Activated naive CD8-positive, alpha-beta T cell treated with anti-CD3 and anti-CD28 coated beads, Interleukin-2, amount 50 U/mL, for 24 hours (primary cell): ENCODE data around the gene MKX.

Experiments
- ATAC-seq: fragments of 150-1000 bp; cut with Tn5 transposase; one replicate; pipeline ENCODE4 v1.10.0; 2021
- DNase-seq: peaks from one replicate; pipeline ENCODE4 v3.0.0; 2021
- H3K27ac Mint-ChIP-seq: one replicate; pipeline ENCODE4 v1.8.0; 2021; ENCODE audit warnings: mild to moderate bottlenecking, mixed read lengths
- H3K27me3 Mint-ChIP-seq: one replicate; pipeline ENCODE4 v1.8.0; 2021; ENCODE audit warnings: mixed read lengths
- H3K36me3 Mint-ChIP-seq: one replicate; pipeline ENCODE4 v1.8.0; 2021; ENCODE audit warnings: low read depth, mixed read lengths
- H3K4me1 Mint-ChIP-seq: one replicate; pipeline ENCODE4 v1.8.0; 2021; ENCODE audit warnings: mixed read lengths
- H3K4me3 Mint-ChIP-seq: one replicate; pipeline ENCODE4 v1.8.0; 2021; ENCODE audit warnings: mild to moderate bottlenecking, moderate library complexity, mixed read lengths
- H3K9me3 Mint-ChIP-seq: one replicate; pipeline ENCODE4 v1.8.0; 2021; ENCODE audit warnings: mixed read lengths

The MKX gene

GRCh38 chr10:27746397-27747095 is 927 bp upstream of the MKX start:
- peaks cover 59% of the 10 kb centered on the region for H3K27me3 Mint-ChIP-seq
- ATAC-seq (no peak), DNase-seq (no peak)
- H3K27ac Mint-ChIP-seq, result no peak overlapping the region
- H3K9me3 Mint-ChIP-seq, result no peaks in the 10 kb centered on the region
- H3K36me3 Mint-ChIP-seq, result no peaks in the 10 kb centered on the region
- H3K4me3 Mint-ChIP-seq, result peak overlapping the region; percentile 64
- peaks cover 35% of the 10 kb centered on the region for H3K4me1 Mint-ChIP-seq

- peak overlapping the region; percentile 73 for H3K4me3 Mint-ChIP-seq
- H3K36me3 Mint-ChIP-seq, result no peaks in the 10 kb centered on the region
- peak overlapping the region; percentile 39 for H3K27ac Mint-ChIP-seq
- H3K4me1 Mint-ChIP-seq, result peaks cover 41% of the 10 kb centered on the region
- DNase-seq (peak; percentile 27), ATAC-seq (no peak)
- H3K27me3 Mint-ChIP-seq, result peaks cover 63% of the 10 kb centered on the region
- H3K9me3 Mint-ChIP-seq, result no peaks in the 10 kb centered on the region
Observed at GRCh38 chr10:27744802-27745731, 552 bp downstream of the MKX start.

GRCh38 chr10:27743877-27744801 is 1.5 kb downstream of the MKX start:
- Mint-ChIP-seq H3K36me3 (no peaks in the 10 kb centered on the region), H3K4me1 (peaks cover 41% of the 10 kb centered on the region), H3K4me3 (peak overlapping the region; percentile 73), H3K27ac (peak overlapping the region; percentile 64), H3K27me3 (peaks cover 56% of the 10 kb centered on the region), H3K9me3 (no peaks in the 10 kb centered on the region)
- DNase-seq (peak; percentile 23), ATAC-seq (no peak)

DNA sequence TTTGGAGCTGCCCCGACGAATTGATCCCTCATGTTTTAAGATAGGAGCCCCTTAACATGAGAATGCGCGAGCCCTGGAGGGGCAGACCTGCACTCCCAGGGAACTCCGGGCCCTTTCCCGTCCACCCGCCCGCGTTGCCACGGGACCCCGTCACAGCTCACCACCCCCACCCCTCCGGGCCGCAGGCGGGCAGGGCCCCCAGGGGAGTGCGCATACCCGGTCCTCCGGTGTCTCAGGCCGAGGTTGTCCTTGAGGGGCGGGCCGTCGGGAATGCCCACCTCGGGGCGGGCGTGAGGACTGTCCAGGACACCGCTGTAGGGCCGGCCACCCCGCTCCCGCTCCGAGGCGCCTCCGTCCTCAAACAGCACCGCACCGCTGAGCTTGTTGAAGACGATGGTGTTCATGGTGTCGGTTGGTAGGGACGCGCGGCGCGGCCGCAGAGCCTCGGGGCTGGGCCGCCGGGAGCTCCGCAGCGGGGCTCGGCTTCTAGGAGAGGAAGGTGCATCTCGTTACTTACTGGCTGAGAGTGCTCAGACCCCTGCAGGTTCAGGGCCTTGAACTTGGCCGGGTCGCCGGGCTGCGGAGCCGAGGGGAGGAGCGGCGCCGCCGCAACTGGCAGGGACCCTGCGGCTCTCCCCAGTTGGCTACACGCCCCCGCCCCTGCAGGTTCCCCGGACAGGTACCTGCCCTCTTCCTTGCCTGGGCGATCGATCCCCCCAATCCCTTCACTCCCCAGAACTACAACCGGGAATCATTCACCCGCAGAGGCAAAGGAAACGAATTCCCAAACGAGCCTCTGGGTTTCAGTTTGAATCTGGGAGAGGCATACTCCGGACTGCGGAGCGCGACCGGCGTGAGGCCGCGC is 2.4 kb downstream of the MKX start:
- Mint-ChIP-seq H3K27me3 (peaks cover 50% of the 10 kb centered on the region), H3K4me1 (peaks cover 41% of the 10 kb centered on the region), H3K27ac (peak overlapping the region; percentile 64), H3K36me3 (no peaks in the 10 kb centered on the region), H3K9me3 (no peaks in the 10 kb centered on the region), H3K4me3 (peak overlapping the region; percentile 73)
- peak; percentile 11 for ATAC-seq
- DNase-seq, result peak; percentile 36

DNA sequence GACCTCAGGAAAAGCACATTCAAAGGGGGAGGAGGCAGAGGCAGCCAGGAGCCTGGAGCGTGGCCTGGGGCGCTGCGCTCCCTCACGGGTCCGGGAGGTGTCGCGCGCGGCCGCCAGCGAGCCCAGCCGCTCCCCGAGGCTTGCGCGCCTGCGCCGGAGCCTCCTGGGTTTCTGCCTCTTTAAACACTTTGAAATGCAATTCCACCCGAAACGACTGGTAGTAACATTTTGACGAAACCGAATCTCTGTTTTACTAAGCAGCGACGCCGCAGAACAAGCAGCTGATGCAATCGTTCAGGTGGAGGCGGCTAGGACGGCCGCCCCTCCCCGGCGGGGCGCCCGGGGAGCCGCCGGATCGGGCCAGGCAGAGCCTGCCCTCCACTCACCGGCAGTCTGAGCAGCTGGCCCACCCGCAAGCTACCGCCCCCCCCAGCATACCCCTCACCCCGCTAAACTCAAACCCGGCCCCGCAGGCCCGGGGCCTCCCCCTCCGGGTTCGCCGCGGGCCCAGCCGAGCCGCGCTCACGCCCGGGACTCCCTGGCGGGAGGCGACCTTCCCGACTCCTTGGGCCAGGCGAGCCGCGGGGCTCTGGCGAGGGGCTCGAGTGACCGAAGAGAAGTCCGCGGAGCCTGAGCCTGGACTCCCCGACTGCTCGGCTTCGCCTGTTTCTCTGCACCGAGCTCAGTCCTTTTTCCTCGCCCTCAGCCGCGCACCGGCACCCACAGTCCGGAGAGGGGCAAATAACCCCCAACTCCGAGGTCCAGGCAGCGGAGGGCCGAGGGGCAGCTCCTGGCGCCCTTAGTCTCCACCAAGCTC is 3.2 kb downstream of the MKX start:
- Mint-ChIP-seq H3K9me3 (no peaks in the 10 kb centered on the region), H3K27ac (peak overlapping the region; percentile 62), H3K36me3 (no peaks in the 10 kb centered on the region), H3K4me3 (peak overlapping the region; percentile 73), H3K27me3 (peaks cover 52% of the 10 kb centered on the region), H3K4me1 (peaks cover 41% of the 10 kb centered on the region)
- DNase-seq (peak; percentile 82), ATAC-seq (peak; percentile 88)

DNA sequence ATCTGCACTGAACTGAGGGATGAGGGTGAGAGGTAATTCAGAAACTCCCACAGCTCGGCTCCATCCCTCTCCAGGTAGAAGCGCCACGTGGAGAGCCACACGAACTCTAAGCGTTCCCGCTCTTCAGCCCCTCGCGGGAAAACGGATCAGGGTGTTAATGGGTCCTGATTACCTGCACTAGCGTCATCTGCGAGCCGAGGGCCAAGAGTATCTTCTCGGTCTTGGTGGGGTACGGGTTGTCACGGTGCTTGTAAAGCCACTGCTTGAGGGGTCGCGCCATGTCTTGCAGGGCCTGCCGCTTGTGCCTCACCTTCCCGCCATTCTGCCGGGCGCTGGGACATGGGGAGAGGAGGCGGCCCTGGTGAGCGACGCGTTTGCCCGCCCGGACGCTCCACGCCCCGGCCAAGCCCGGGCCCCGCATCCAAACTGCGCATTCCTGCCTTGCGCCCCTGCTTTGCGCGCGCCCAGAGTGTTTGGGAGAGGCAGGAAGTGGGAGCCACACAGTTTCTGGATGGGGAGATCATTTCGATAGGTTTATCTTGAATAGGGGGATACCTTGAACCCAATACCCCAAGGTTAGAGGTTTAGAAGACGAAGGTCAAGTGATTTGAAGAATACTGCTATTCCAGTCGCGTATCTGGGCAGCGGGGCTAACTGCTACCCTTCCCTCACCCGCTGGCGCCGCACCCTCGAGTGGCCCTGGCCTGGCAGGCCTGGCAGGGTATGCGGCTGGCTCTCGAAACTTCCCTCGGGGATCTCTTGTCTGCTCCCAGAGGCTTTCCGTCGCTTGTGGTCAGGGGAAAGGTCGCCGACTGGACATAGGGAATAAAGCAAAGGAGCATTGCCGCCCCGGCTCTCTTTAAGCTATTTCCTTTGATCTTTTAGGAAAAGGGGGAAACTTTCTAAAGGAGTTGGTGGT is 4.2 kb downstream of the MKX start:
- no peaks in the 10 kb centered on the region for H3K9me3 Mint-ChIP-seq
- DNase-seq (no peak), ATAC-seq (no peak)
- H3K4me1 Mint-ChIP-seq, result peaks cover 34% of the 10 kb centered on the region
- peaks cover 50% of the 10 kb centered on the region for H3K27me3 Mint-ChIP-seq
- peak overlapping the region; percentile 60 for H3K4me3 Mint-ChIP-seq
- H3K36me3 Mint-ChIP-seq, result no peaks in the 10 kb centered on the region
- no peak overlapping the region for H3K27ac Mint-ChIP-seq

- H3K4me3 Mint-ChIP-seq, result no peak overlapping the region
- DNase-seq, result no peak
- no peak for ATAC-seq
- peaks cover 4% of the 10 kb centered on the region for H3K4me1 Mint-ChIP-seq
- no peak overlapping the region for H3K27ac Mint-ChIP-seq
- H3K36me3 Mint-ChIP-seq, result no peaks in the 10 kb centered on the region
- H3K9me3 Mint-ChIP-seq, result no peaks in the 10 kb centered on the region
- peaks cover 44% of the 10 kb centered on the region for H3K27me3 Mint-ChIP-seq
Observed at GRCh38 chr10:27736396-27736795, 9.2 kb downstream of the MKX start.

GRCh38 chr10:27730041-27730440 is 15.6 kb downstream of the MKX start:
- no peaks in the 10 kb centered on the region for H3K4me1 Mint-ChIP-seq
- DNase-seq (no peak), ATAC-seq (no peak)
- H3K27ac Mint-ChIP-seq, result no peak overlapping the region
- no peak overlapping the region for H3K4me3 Mint-ChIP-seq
- H3K27me3 Mint-ChIP-seq, result peaks cover 15% of the 10 kb centered on the region
- no peaks in the 10 kb centered on the region for H3K9me3 Mint-ChIP-seq
- no peaks in the 10 kb centered on the region for H3K36me3 Mint-ChIP-seq

- no peak overlapping the region for H3K4me3 Mint-ChIP-seq
- H3K27me3 Mint-ChIP-seq, result peaks cover 12% of the 10 kb centered on the region
- no peaks in the 10 kb centered on the region for H3K9me3 Mint-ChIP-seq
- no peaks in the 10 kb centered on the region for H3K4me1 Mint-ChIP-seq
- H3K36me3 Mint-ChIP-seq, result no peaks in the 10 kb centered on the region
- no peak for ATAC-seq
- no peak overlapping the region for H3K27ac Mint-ChIP-seq
- no peak for DNase-seq
Observed at GRCh38 chr10:27728338-27728737, 17.3 kb downstream of the MKX start.

- no peaks in the 10 kb centered on the region for H3K9me3 Mint-ChIP-seq
- ATAC-seq (peak; percentile 36), DNase-seq (no peak)
- peaks cover 26% of the 10 kb centered on the region for H3K27me3 Mint-ChIP-seq
- H3K36me3 Mint-ChIP-seq, result no peaks in the 10 kb centered on the region
- no peaks in the 10 kb centered on the region for H3K4me1 Mint-ChIP-seq
- H3K4me3 Mint-ChIP-seq, result no peak overlapping the region
- H3K27ac Mint-ChIP-seq, result no peak overlapping the region
Observed at GRCh38 chr10:27724287-27724686, 21.3 kb downstream of the MKX start.

DNA sequence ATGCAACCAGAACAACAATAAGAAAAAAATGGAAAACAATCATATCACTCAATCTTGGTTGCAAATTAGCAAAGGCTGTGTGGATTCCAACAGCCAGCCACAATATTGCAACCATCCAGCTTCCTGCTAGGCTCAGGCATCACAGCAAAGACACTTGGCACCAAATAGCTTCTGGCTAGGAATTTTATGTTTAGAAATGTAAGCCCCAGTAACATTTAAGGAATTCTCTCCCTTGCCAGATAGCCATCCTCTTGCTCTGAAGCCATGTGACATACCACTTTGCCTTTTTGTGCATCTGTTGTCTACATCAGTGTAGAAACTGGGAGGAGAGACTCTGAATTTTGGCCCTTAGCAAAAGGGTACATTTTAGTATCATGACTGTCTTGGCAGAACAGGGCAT is 22.2 kb downstream of the MKX start:
- H3K36me3 Mint-ChIP-seq, result no peaks in the 10 kb centered on the region
- no peak overlapping the region for H3K4me3 Mint-ChIP-seq
- peaks cover 30% of the 10 kb centered on the region for H3K27me3 Mint-ChIP-seq
- H3K4me1 Mint-ChIP-seq, result no peaks in the 10 kb centered on the region
- ATAC-seq, result no peak
- H3K9me3 Mint-ChIP-seq, result no peaks in the 10 kb centered on the region
- DNase-seq, result no peak
- no peak overlapping the region for H3K27ac Mint-ChIP-seq

GRCh38 chr10:27720529-27720928 is 25.1 kb downstream of the MKX start:
- DNase-seq, result no peak
- ATAC-seq, result no peak
- Mint-ChIP-seq H3K9me3 (no peaks in the 10 kb centered on the region), H3K27ac (no peak overlapping the region), H3K27me3 (peaks cover 34% of the 10 kb centered on the region), H3K4me3 (no peak overlapping the region), H3K36me3 (no peaks in the 10 kb centered on the region), H3K4me1 (no peaks in the 10 kb centered on the region)
